Endothelial cell of umbilical vein (primary cell): ENCODE data around the gene METTL27. TPM values are rescaled to one million over a fixed set of nuclear protein-coding genes. Genes with fewer than 3 reads are reported as not detected.
"Not testable (repeated sequence)": the region's sequence is repeated elsewhere in the genome, so short reads cannot be mapped to it uniquely, and the experiment has no call there.

Source experiments
- BruUV-seq: library from RNA; stranded (reverse); fragments of 400-500 nt; replicated peaks from 2 replicates; lab custom pipeline; 2021; lab: Mats Ljungman, UMichigan
- CTCF ChIA-PET: fragments of 300-600, 350-600 bp; sonication (Branson Sonifier 250); formaldehyde crosslinking; loops from one replicate; lab custom pipeline; 2021; ENCODE audit warnings: antibody characterized with exemption, inconsistent platforms; lab: Charles Lee
- POLR2A ChIA-PET: fragments of 300-600, 350-600 bp; sonication (Branson Sonifier 250); formaldehyde crosslinking; loops from one replicate; lab custom pipeline; 2021; ENCODE audit warnings: antibody characterized with exemption, inconsistent platforms; lab: Charles Lee
- DNase-seq: peaks from one replicate; pipeline ENCODE4 v3.0.0-alpha.2; 2011; ENCODE audit warnings: low read depth, low spot score
- FAIRE-seq: peaks from 2 replicates; lab custom pipeline; 2011; peaks lifted over from hg19 to GRCh38; lab: Jason Lieb, UNC
- H2AFZ ChIP-seq: 2 replicates; pipeline ENCODE4 v1.6.0; 2012; ENCODE audit warnings: low read depth, low read length, control low read depth, inconsistent platforms
- H3K27ac ChIP-seq: 2 replicates; pipeline ENCODE4 v1.5.1; 2011; ENCODE audit warnings: low read depth, mild to moderate bottlenecking, control low read depth, low read length, moderate library complexity; ENCODE audit not compliant: insufficient read depth
- H3K27me3 ChIP-seq, 2 experiments: 2 replicates each; pipeline versions ENCODE4 v1.6.0 to v1.6.1; 2011; ENCODE audit warnings: low read length in 2 of 2, mixed read lengths in 1 of 2; ENCODE audit not compliant: control insufficient read depth in 2 of 2, insufficient read depth in 2 of 2
- H3K36me3 ChIP-seq, 2 experiments: 2 replicates in 1 of 2; 3 replicates in 1 of 2; pipeline ENCODE4 v1.5.1; 2011; ENCODE audit warnings: low read length in 2 of 2, mild to moderate bottlenecking in 1 of 2, moderate library complexity in 1 of 2; ENCODE audit not compliant: control insufficient read depth in 2 of 2, insufficient read depth in 2 of 2; ENCODE audit errors: extremely low read depth in 1 of 2
- H3K4me1 ChIP-seq: 3 replicates; pipeline ENCODE4 v1.5.1; 2011; ENCODE audit warnings: mild to moderate bottlenecking, low read length; ENCODE audit not compliant: control insufficient read depth, insufficient read depth; ENCODE audit errors: extremely low read depth
- H3K4me2 ChIP-seq: 2 replicates; pipeline ENCODE4 v1.6.1; 2011; ENCODE audit warnings: low read length, control low read depth, mixed read lengths; ENCODE audit not compliant: insufficient read depth
- H3K4me3 ChIP-seq, 3 experiments: fragments of 200-600 bp in 1 of 3; sonication (generic), shearing (Covaris generic) in 1 of 3; replicated peaks in 1 of 3; 2 replicates each; pipeline ENCODE4 v1.5.1; 2011 to 2016; ENCODE audit warnings: control low read depth in 3 of 3, low read length in 3 of 3, mild to moderate bottlenecking in 2 of 3, inconsistent platforms in 1 of 3, low read depth in 1 of 3, moderate library complexity in 1 of 3; ENCODE audit not compliant: insufficient read depth in 1 of 3
- H3K79me2 ChIP-seq: 2 replicates; pipeline ENCODE4 v1.6.0; 2012; ENCODE audit warnings: low read length, inconsistent platforms; ENCODE audit not compliant: control insufficient read depth, insufficient read depth
- H3K9ac ChIP-seq: replicated peaks from 2 replicates; pipeline ENCODE3; 2011; ENCODE audit warnings: low read length, control low read depth; ENCODE audit not compliant: insufficient read depth; ENCODE audit errors: extremely low read depth
- H3K9me1 ChIP-seq: replicated peaks from 3 replicates; pipeline ENCODE4 v1.6.0; 2011; ENCODE audit warnings: mild to moderate bottlenecking, low read length; ENCODE audit not compliant: control insufficient read depth, insufficient read depth; ENCODE audit errors: extremely low read depth
- H3K9me3 ChIP-seq: replicated peaks from 2 replicates; pipeline ENCODE4 v1.5.1; 2012; ENCODE audit warnings: low read length, inconsistent platforms; ENCODE audit not compliant: control insufficient read depth, insufficient read depth
- H4K20me1 ChIP-seq: replicated peaks from 2 replicates; pipeline ENCODE3; 2011; ENCODE audit warnings: mild to moderate bottlenecking, low read length; ENCODE audit not compliant: control insufficient read depth, insufficient read depth; ENCODE audit errors: extremely low read depth
- EZH2 ChIP-seq: IDR thresholded peaks from 2 replicates; pipeline ENCODE4 v1.6.1; 2012; ENCODE audit warnings: borderline replicate concordance, low read depth, mild to moderate bottlenecking, moderate library complexity, low read length, inconsistent platforms; ENCODE audit not compliant: severe bottlenecking
- FOS ChIP-seq: IDR thresholded peaks from 2 replicates; pipeline ENCODE4 v1.6.1; 2011; ENCODE audit warnings: mild to moderate bottlenecking, low read length, moderate library complexity, borderline replicate concordance; ENCODE audit not compliant: insufficient read depth
- GATA2 ChIP-seq: IDR thresholded peaks from 2 replicates; pipeline ENCODE4 v1.7.0; 2011; ENCODE audit warnings: low read depth, mild to moderate bottlenecking, moderate library complexity, mixed read lengths, low read length; ENCODE audit not compliant: insufficient read length, insufficient read depth
- JUN ChIP-seq: IDR thresholded peaks from 2 replicates; pipeline ENCODE4 v1.6.1; 2011; ENCODE audit warnings: borderline replicate concordance, low read depth; ENCODE audit not compliant: insufficient read length, insufficient read depth
- MYC ChIP-seq: IDR thresholded peaks from one replicate; pipeline ENCODE4 v1.6.1; 2011; ENCODE audit warnings: mild to moderate bottlenecking, low read depth, low read length
- POLR2A ChIP-seq: IDR thresholded peaks from 2 replicates; pipeline ENCODE4 v1.6.1; 2012; ENCODE audit warnings: low read depth, mild to moderate bottlenecking, control low read depth, low read length
- POLR2AphosphoS5 ChIP-seq: IDR thresholded peaks from 2 replicates; pipeline ENCODE4 v1.6.1; 2012; ENCODE audit warnings: low read depth, mild to moderate bottlenecking, control low read depth, low read length, moderate library complexity; ENCODE audit not compliant: insufficient read depth
- dilution Hi-C: fragments of 300-500 bp; cut with MboI; formaldehyde crosslinking; loops from one replicate; pipeline ENCODE4 v1.15.0; 2019; ENCODE audit warnings: low sequenced_read_pairs; ENCODE audit not compliant: extremely low pct_ligation_motif_present
- intact Hi-C: fragments of 100-400 bp; cut with micrococcal nuclease; formaldehyde crosslinking; loops from one replicate; pipeline ENCODE4 v1.10.0; 2022
- polyA plus RNA-seq, 4 experiments: library from polyadenylated mRNA; depleted of rRNA in 3 of 4; stranded (reverse) in 3 of 4; unstranded in 1 of 4; fragments of >200 nt; gene quantifications; 2 replicates each; pipeline versions ENCODE4 v1.2.1 to v1.2.3, GENCODE V29; 2011 to 2012; ENCODE audit warnings: missing spikeins in 1 of 4
- total RNA-seq: library from RNA; stranded (reverse); gene quantifications from 2 replicates; pipeline ENCODE4 v1.2.3, GENCODE V29; 2021
- TF ChIP-seq, protein P1 (sequence below), 2 donors: IDR thresholded peaks; 1 replicate in 1 of 2; 2 replicates in 1 of 2; pipeline ENCODE4 v1.5.1; 2011; ENCODE audit warnings: low read length in 2 of 2, mild to moderate bottlenecking in 2 of 2, moderate library complexity in 2 of 2, control low read depth in 1 of 2, inconsistent platforms in 1 of 2, low read depth in 1 of 2; ENCODE audit not compliant: insufficient read depth in 1 of 2; ENCODE audit errors: extremely low read depth in 1 of 2
- TF ChIP-seq, protein P2 (sequence below): IDR thresholded peaks from 2 replicates; pipeline ENCODE4 v1.6.1; 2011; ENCODE audit not compliant: insufficient read depth, insufficient read length

Gene METTL27
- total and polyA plus RNA-seq, 2 donors (not counting 3 experiments of a cell fraction or from before 2014, with no cell fraction given), result 6.9 to 10.8 TPM

DNA sequence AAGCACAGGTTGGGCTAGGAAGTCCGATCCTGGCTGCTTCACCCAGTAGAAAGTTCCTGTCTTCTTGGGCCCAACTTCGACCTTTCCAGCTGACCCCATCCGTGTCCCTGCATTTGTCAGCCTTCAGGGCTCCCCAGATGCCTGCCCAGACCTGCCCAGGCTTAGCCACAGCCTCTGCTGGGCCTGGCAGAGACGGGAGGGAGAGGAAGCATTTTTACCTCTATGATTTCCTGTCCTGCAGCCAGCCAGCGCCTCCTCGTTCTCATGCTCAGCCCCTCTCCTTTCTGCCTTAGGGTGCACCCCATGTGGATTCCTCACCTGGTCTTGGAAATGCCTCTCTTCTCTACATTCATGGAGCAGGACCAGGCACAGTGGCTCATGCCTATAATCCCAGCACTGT is 3.7 kb downstream of the METTL27 start:
- Histone ChIP-seq H3K4me1 (peaks cover 2% of the 10 kb centered on the region), H3K27ac (no peak overlapping the region), H3K9me3 (no peaks in the 10 kb centered on the region), H2AFZ (no peak overlapping the region), H3K9ac (no peak overlapping the region), H3K79me2 (no peaks in the 10 kb centered on the region), H3K4me3 (no peak overlapping the region), H3K9me1 (no peaks in the 10 kb centered on the region), H3K27me3 (no peaks in the 10 kb centered on the region), H4K20me1 (no peaks in the 10 kb centered on the region), H3K4me2 (no peak overlapping the region), H3K36me3 (no peaks in the 10 kb centered on the region)
- no TSS peak for BruUV-seq
- TF ChIP-seq POLR2AphosphoS5 (no peak), GATA2 (no peak), JUN (no peak), MYC (no peak), FOS (no peak), POLR2A (no peak), EZH2 (no peak)
- TF ChIP-seq, protein P1, sequence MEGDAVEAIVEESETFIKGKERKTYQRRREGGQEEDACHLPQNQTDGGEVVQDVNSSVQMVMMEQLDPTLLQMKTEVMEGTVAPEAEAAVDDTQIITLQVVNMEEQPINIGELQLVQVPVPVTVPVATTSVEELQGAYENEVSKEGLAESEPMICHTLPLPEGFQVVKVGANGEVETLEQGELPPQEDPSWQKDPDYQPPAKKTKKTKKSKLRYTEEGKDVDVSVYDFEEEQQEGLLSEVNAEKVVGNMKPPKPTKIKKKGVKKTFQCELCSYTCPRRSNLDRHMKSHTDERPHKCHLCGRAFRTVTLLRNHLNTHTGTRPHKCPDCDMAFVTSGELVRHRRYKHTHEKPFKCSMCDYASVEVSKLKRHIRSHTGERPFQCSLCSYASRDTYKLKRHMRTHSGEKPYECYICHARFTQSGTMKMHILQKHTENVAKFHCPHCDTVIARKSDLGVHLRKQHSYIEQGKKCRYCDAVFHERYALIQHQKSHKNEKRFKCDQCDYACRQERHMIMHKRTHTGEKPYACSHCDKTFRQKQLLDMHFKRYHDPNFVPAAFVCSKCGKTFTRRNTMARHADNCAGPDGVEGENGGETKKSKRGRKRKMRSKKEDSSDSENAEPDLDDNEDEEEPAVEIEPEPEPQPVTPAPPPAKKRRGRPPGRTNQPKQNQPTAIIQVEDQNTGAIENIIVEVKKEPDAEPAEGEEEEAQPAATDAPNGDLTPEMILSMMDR (IDR thresholded peaks at IDR 0.05; ENCODE audit: extremely low read depth in 1 of 2, insufficient read depth in 1 of 2, low read depth in 1 of 2, low read length in 2 of 2), result no peak
- TF ChIP-seq, protein P2, sequence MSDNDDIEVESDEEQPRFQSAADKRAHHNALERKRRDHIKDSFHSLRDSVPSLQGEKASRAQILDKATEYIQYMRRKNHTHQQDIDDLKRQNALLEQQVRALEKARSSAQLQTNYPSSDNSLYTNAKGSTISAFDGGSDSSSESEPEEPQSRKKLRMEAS, result no peak
- CTCF ChIA-PET, result interaction anchor here (1.8 kb wide), 1 partner anchor 27 kb away, joined by 5 read pairs; no protein-coding TSS in a partner anchor
- dilution Hi-C loops (no loop called here), intact Hi-C loops (no loop called here)
- DNase-seq, result no peak
- no peak for FAIRE-seq
- POLR2A ChIA-PET, result no interaction called here

DNA sequence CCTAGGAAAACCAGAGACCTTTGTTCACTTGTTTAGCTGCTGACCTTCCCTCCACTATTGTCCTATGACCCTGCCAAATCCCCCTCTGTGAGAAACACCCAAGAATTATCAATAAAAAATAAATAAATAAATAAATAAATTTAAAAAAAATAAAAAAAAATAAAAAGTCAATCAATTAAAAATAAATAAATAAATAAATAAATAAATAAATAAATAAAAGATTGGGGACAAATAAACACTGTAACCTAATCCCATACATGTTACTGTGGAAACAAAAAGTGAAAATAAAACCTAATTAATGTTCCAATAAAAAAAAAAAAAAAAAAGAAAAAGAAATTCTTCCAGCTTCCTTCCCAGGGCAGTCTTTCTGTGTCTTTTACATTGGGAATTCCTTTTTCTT is 5.1 kb downstream of the METTL27 start:
- CTCF ChIA-PET, result interaction anchor here (0.6 to 1.8 kb wide), 3 partner anchors 10 to 160 kb away, joined by 3 to 5 read pairs (median 3); no protein-coding TSS in a partner anchor
- H2AFZ ChIP-seq, H3K27me3 ChIP-seq, H4K20me1 ChIP-seq, POLR2A ChIA-PET, H3K4me2 ChIP-seq, BruUV-seq, H3K27ac ChIP-seq, FAIRE-seq, dilution Hi-C loops, DNase-seq, H3K9ac ChIP-seq, H3K4me3 ChIP-seq, intact Hi-C loops, H3K79me2 ChIP-seq, H3K36me3 ChIP-seq, H3K9me3 ChIP-seq, H3K9me1 ChIP-seq, H3K4me1 ChIP-seq: not testable (repeated sequence)
